KMS-11 (cell line): Measurements from ENCODE around the gene FKBP2.

Source experiments
- H2AFZ ChIP-seq: fragments of 200-600 bp; sonication (generic); 2 replicates; pipeline ENCODE4 v1.6.1; 2016; ENCODE audit warnings: antibody characterized with exemption, mixed run types, low read depth
- H3K27ac ChIP-seq: fragments of 200-600 bp; sonication (generic); 2 replicates; pipeline ENCODE4 v1.6.1; 2016; ENCODE audit warnings: mild to moderate bottlenecking, mixed run types
- H3K27me3 ChIP-seq: fragments of 200-600 bp; sonication (generic); 2 replicates; pipeline ENCODE4 v1.6.1; 2017; ENCODE audit warnings: mild to moderate bottlenecking, low read depth, mixed run types, moderate library complexity; ENCODE audit not compliant: insufficient read depth
- H3K36me3 ChIP-seq: fragments of 200-600 bp; sonication (generic); 2 replicates; pipeline ENCODE4 v1.6.1; 2017; ENCODE audit warnings: mild to moderate bottlenecking, mixed run types; ENCODE audit not compliant: insufficient read depth
- H3K4me1 ChIP-seq: fragments of 200-600 bp; sonication (generic); 2 replicates; pipeline ENCODE4 v1.6.1; 2016; ENCODE audit warnings: mild to moderate bottlenecking, low read depth, mixed run types; ENCODE audit not compliant: poor library complexity, severe bottlenecking
- H3K4me2 ChIP-seq: fragments of 200-600 bp; sonication (generic); 2 replicates; pipeline ENCODE4 v1.7.0; 2016; ENCODE audit warnings: mild to moderate bottlenecking, mixed run types
- H3K4me3 ChIP-seq: fragments of 200-600 bp; sonication (generic); IDR thresholded peaks from 2 replicates; pipeline ENCODE4 v1.6.1; 2017; ENCODE audit warnings: low read depth, low read length, mixed read lengths; ENCODE audit not compliant: insufficient read depth
- H3K79me2 ChIP-seq: fragments of 200-600 bp; sonication (generic); 2 replicates; pipeline ENCODE4 v1.6.1; 2016; ENCODE audit warnings: low read depth, mixed run types; ENCODE audit not compliant: insufficient read depth
- H3K9ac ChIP-seq: fragments of 200-600 bp; sonication (generic); 2 replicates; pipeline ENCODE4 v1.6.1; 2016; ENCODE audit warnings: mild to moderate bottlenecking, mixed run types
- H4K20me1 ChIP-seq: fragments of 200-600 bp; sonication (generic); 2 replicates; pipeline ENCODE4 v1.6.1; 2016; ENCODE audit warnings: mild to moderate bottlenecking, mixed run types; ENCODE audit not compliant: insufficient read depth
- TF ChIP-seq, protein P1 (sequence below): fragments of 200-600 bp; sonication (generic); conservative IDR thresholded peaks from 2 replicates; pipeline ENCODE4 v1.6.1; 2017; ENCODE audit warnings: low read depth, mild to moderate bottlenecking, antibody characterized with exemption, low read length, moderate library complexity, mixed read lengths

Gene FKBP2

GRCh38 chr11:64288353-64288750, 47.5 kb downstream of the FKBP2 start:
- H3K9ac ChIP-seq, result no peak overlapping the region
- H4K20me1 ChIP-seq, result no peaks in the 10 kb centered on the region
- no peak overlapping the region for H3K4me3 ChIP-seq
- peaks cover 9% of the 10 kb centered on the region for H3K79me2 ChIP-seq
- no peaks in the 10 kb centered on the region; the same call in 1 of the 2 replicates for H3K27me3 ChIP-seq
- H3K4me1 ChIP-seq, result peaks cover 18% of the 10 kb centered on the region
- H3K36me3 ChIP-seq, result no peaks in the 10 kb centered on the region
- no peak overlapping the region for H3K4me2 ChIP-seq
- no peak overlapping the region for H3K27ac ChIP-seq
- no peak overlapping the region for H2AFZ ChIP-seq
- TF ChIP-seq, protein P1, sequence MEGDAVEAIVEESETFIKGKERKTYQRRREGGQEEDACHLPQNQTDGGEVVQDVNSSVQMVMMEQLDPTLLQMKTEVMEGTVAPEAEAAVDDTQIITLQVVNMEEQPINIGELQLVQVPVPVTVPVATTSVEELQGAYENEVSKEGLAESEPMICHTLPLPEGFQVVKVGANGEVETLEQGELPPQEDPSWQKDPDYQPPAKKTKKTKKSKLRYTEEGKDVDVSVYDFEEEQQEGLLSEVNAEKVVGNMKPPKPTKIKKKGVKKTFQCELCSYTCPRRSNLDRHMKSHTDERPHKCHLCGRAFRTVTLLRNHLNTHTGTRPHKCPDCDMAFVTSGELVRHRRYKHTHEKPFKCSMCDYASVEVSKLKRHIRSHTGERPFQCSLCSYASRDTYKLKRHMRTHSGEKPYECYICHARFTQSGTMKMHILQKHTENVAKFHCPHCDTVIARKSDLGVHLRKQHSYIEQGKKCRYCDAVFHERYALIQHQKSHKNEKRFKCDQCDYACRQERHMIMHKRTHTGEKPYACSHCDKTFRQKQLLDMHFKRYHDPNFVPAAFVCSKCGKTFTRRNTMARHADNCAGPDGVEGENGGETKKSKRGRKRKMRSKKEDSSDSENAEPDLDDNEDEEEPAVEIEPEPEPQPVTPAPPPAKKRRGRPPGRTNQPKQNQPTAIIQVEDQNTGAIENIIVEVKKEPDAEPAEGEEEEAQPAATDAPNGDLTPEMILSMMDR, result no peak

DNA sequence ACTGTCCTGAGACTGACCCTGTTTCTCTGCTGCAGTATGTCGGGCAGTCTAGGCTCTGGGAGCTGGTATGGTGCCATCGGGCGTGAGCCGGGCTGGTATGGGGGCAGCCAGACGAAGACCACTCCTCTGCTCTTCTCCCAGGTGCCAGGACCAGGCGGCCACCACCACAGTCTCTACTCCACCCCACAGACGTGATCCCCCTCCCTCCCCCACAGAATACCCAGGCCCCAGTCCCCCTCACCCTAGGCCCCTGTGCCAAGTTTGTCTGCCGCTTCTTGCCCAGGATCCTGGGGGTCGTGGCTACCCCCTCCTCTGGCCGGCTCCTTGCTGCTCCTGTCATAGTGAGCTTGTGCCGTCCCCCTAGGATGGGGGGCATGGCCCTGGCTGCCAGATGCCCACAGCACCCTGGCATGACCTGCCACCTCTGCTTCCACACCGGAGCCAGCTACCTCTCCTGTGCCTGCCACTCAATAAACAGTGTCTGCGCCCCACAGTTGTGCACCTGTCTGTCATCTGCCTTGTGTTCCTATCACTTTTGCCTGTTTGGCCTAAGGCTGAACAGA, 48.2 kb downstream of the FKBP2 start:
- Histone ChIP-seq H3K27ac (no peak overlapping the region), H3K4me1 (peaks cover 11% of the 10 kb centered on the region), H4K20me1 (no peaks in the 10 kb centered on the region), H2AFZ (no peak overlapping the region), H3K9ac (no peak overlapping the region), H3K36me3 (no peaks in the 10 kb centered on the region), H3K79me2 (peaks cover 2% of the 10 kb centered on the region; the same call in 1 of the 2 replicates), H3K4me2 (no peak overlapping the region), H3K4me3 (no peak overlapping the region), H3K27me3 (no peaks in the 10 kb centered on the region; the same call in 1 of the 2 replicates)
- TF ChIP-seq, protein P1, result no peak

- no peak overlapping the region for H3K4me2 ChIP-seq
- no peaks in the 10 kb centered on the region for H4K20me1 ChIP-seq
- no peak overlapping the region for H3K4me3 ChIP-seq
- TF ChIP-seq, protein P1, result no peak
- H3K4me1 ChIP-seq, result peaks cover 11% of the 10 kb centered on the region
- H3K36me3 ChIP-seq, result no peaks in the 10 kb centered on the region
- H3K9ac ChIP-seq, result no peak overlapping the region
- H2AFZ ChIP-seq, result no peak overlapping the region
- H3K79me2 ChIP-seq, result no peaks in the 10 kb centered on the region
- H3K27ac ChIP-seq, result no peak overlapping the region
- H3K27me3 ChIP-seq, result no peaks in the 10 kb centered on the region; the same call in 1 of the 2 replicates
Observed at GRCh38 chr11:64290352-64291261, 49.7 kb downstream of the FKBP2 start.

DNA sequence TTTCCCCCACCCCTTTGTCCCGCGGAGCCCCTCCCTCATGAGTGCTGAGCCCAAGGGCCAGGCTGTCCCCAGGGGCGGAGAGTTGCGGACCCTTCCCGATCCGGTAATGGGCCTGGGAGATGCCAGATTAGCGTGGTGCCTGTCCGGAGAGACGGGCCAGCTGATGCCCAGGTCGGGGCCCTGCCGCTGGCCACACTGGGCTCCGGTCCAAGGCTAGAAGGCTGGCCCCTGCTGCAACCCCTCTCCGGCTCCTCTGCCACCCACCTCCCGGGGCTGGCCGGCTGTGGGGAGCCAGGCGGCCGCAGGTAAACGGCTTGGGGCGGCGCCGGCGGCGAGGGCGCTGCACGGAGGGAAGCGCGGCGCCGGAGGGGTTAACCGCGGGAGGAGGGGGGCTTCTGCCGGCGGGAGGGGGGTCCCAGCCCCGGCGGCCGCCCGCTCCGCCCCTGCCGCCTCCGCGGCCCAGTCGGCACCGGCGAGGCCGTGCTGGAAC, 50.4 kb downstream of the FKBP2 start, which contains the start of gene KCNK4:
KCNK4 (plus strand) TSS at position 41 of the 490 bp plus-strand sequence. CDS start 1,717 bp downstream, outside the sequence.
- Histone ChIP-seq H3K79me2 (no peaks in the 10 kb centered on the region), H4K20me1 (no peaks in the 10 kb centered on the region), H3K4me2 (no peak within 1 kb of the TSS), H3K4me1 (peaks cover 8% of the 10 kb centered on the region), H3K27me3 (no peaks in the 10 kb centered on the region; the same call in 1 of the 2 replicates), H3K4me3 (no peak within 1 kb of the TSS), H2AFZ (no peak within 1 kb of the TSS), H3K27ac (no peak within 1 kb of the TSS), H3K36me3 (no peaks in the 10 kb centered on the region), H3K9ac (no peak within 1 kb of the TSS)
- TF ChIP-seq, protein P1, result no peak
